HL-60/S4 treated with phorbol 12-myristate 13-acetate at 8.2 ng/mL for 4 days and 3 days (cell line): ENCODE data around the gene MT1B.

Source experiments
- in situ Hi-C: fragments of 300-500 bp; cut with MboI; formaldehyde crosslinking; loops from 2 replicates; pipeline ENCODE4 v1.15.0; 2022; ENCODE audit warnings: low sequenced_read_pairs

The MT1B gene

DNA sequence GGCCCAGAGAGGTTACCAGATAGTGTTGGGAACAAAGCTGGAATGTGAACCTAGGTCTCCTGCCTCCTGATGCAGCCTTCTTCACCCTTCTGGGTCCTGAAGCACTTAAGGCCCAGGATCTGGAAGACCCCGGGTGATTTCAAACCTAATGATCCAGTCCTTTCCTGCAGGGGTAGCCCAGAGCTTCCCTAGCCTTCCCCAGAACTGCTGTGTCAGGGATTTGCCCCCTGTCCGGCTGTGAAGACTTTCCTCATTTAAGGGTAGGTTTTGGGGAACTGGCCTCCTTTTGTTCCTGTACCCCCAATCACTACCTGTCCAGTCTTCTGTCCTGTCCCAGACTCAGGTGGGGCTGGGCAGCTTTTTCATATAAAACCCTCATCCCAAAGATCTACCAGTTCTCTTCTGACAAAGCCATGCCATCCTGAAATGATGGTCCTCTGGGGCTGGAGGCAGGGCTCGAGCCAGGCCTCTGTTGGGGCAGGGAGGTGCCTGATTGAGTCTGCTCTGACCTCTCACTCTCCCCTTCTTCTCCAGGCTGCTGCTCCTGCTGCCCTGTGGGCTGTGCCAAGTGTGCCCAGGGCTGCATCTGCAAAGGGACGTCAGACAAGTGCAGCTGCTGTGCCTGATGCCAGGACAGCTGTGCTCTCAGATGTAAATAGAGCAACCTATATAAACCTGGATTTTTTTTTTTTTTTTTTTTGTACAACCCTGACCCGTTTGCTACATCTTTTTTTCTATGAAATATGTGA is 31.9 kb downstream of the MT1B start:
- in situ Hi-C loops, result no loop called here

DNA sequence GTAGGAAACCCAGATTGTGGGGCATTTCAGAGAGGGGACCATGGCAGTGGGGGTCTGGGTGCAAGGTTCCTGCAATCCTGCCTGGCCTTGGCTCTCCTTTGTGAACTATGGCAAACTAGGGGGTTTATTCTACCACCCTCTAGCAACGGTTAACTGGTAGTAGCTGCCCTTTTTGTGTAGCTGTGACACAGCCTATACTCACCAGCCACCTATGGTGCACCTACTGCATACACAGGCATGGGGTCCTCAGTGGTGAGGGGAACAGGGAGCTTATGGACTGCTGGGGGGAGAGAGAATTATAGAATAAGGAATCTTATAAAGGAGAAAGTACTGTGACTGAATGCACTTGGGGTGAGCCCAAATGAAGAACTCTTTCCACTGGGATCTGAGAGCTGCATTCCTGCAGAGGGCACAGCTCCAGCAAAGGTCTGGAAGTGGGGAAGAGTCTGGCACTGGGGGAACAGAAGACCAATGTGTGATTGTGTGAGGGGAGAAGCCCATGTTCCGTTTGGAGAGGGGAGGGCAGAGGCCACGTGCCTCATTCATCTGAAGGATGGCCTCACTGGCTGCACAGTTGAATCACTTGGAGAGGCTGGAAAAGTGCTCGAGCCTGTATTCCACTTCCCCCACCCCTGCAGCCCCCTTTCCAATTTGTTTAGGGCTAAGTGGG is 32.7 kb downstream of the MT1B start:
- in situ Hi-C loops, result no loop called here

GRCh38 chr16:56684926-56685590 is 33.4 kb downstream of the MT1B start:
- in situ Hi-C loops, result no loop called here

DNA sequence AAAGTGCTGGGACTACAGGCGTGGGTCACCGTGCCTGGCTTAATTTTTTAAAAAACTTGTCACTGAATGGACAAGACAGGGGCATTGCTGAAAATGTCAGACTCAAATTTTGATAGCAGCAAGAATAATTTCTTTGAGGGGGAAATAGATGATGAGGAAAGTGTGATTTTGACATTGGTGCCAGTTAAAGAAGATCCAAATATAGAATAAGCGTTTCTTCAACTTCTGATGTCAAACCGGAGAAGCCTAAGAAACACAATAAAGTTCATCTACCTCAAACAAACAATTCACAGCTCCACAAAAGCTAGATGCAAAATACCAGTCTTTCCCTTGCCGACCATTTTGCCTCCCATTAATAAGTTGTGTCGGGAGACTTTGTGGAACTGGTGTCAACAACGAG is 35.1 kb downstream of the MT1B start:
- in situ Hi-C loops, result no loop called here

DNA sequence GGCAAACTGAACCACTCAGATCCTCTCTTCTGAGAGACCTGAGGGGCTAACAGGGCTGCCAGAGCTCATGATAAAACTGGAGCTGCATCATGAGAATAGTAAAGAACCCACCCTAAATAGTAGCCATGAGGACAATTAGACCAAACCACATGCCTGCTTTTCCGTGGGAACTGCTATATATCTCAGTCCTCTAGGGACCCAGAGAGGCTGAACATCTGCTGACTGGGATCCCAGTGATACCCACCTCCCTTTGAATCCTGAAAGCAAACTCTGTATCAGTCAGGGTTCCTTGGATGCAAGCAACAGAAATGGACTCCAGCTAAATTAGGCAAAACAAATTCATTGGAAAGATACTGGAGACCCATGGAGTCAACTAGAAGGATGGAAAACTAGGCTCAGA is 37.1 kb downstream of the MT1B start:
- in situ Hi-C loops, result no loop called here

- in situ Hi-C loops, result no loop called here
Measured at GRCh38 chr16:56689171-56689570, 37.5 kb downstream of the MT1B start.

- in situ Hi-C loops, result no loop called here
Measured at GRCh38 chr16:56690420-56691122, 38.9 kb downstream of the MT1B start.

GRCh38 chr16:56691885-56692284 is 40.2 kb downstream of the MT1B start:
- in situ Hi-C loops, result no loop called here

GRCh38 chr16:56695246-56695645 is 43.6 kb downstream of the MT1B start:
- in situ Hi-C loops, result no loop called here

DNA sequence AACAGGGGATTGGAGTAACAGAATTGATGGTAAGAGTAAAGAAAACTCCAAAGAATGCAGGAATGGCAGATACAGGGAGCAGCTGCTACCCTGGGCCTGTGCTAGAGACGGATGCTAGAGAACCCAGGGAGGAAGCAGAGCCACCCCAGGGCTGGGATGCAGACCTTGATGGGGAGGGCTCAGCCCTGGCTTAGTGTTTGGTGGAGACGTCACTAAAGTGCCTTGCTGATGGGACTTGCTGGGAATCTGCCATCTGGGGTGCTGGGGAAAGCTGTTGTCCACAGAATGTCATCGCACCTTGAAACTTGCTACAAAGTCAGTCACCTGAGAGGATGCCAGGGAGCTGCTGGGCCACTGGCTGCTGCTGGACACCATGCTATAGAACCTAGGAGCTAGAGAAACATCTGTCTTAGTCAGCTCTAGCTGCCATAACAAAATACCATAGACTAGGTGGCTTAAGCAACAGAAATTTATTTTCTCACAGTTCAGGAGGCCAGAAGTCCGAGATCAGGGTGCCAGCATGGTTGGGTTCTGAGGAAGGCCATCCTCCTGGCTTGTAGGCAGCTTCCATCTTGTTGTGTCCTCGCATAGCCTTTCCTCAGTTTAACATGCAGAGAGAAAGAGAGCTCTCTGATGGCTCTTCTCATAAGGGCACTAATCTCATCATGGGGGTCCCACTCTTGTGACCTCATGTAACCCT is 45.9 kb downstream of the MT1B start:
- in situ Hi-C loops, result no loop called here

GRCh38 chr16:56700195-56700594 is 48.5 kb downstream of the MT1B start:
- in situ Hi-C loops, result loop anchor here (10.0 kb wide), 1 partner anchor 125 kb away; no protein-coding TSS in a partner anchor

- in situ Hi-C loops, result loop anchor here (10.0 kb wide), 1 partner anchor 126 kb away; no protein-coding TSS in a partner anchor
Measured at GRCh38 chr16:56700631-56701030, 48.9 kb downstream of the MT1B start.

DNA sequence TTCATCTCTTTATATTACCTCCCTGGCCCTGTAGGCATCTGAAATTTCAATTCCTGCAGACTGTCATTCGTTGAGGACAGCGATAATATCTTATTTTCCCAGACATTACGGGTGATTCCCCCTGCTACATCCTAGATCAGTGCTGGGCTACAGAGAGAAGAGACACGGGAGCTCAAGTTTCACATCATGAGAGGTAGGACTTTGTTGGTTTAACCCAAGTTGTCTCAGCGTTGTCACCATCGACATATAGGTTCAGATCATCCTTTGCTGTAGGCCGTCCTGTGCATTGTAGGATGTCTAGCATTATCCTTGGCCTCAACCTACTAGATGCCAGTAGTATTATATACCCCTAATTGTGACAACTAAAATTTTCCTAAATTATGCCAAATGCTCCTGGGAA is 49.8 kb downstream of the MT1B start:
- in situ Hi-C loops, result loop anchor here (10.0 kb wide), 1 partner anchor 127 kb away; no protein-coding TSS in a partner anchor
